ENCODE measurements around the gene PPFIA2. TPM values are rescaled to one million over a fixed set of nuclear protein-coding genes. Genes with fewer than 3 reads are reported as not detected.
A peak's percentile ranks its signal among the peaks of the same experiment; 100 is the strongest.

Gene PPFIA2
- total RNA-seq, 1 experiment from 2014 or later: not detected

- POLR2A ChIA-PET (ENCODE audit: unreplicated experiment): no interaction called here
- intact Hi-C loops (cut with micrococcal nuclease; ENCODE audit: unreplicated experiment): no loop called here
Observed at GRCh38 chr12:81502912-81503695, 256.0 kb downstream of the PPFIA2 start.

GRCh38 chr12:81500788-81501187 lies 258.4 kb downstream of the PPFIA2 start:
- H3K4me1 ChIP-seq (replicated peaks; ENCODE audit: insufficient read depth): no peaks in the 10 kb centered on the region
- H3K79me2 ChIP-seq (ENCODE audit: low read depth): no peaks in the 10 kb centered on the region
- intact Hi-C loops (cut with micrococcal nuclease; ENCODE audit: unreplicated experiment): no loop called here
- no peak overlapping the region for H3K27ac ChIP-seq
- no peaks in the 10 kb centered on the region for H3K27me3 ChIP-seq (ENCODE audit: insufficient read depth, low read depth)
- H4K20me1 ChIP-seq (ENCODE audit: insufficient read depth): no peaks in the 10 kb centered on the region
- no peaks in the 10 kb centered on the region for H3K9me2 ChIP-seq (ENCODE audit: insufficient read depth)
- no peak overlapping the region for H3K4me2 ChIP-seq
- H3F3A ChIP-seq (ENCODE audit: insufficient read depth, low read depth): no peaks in the 10 kb centered on the region
- TF ChIP-seq, protein P1, sequence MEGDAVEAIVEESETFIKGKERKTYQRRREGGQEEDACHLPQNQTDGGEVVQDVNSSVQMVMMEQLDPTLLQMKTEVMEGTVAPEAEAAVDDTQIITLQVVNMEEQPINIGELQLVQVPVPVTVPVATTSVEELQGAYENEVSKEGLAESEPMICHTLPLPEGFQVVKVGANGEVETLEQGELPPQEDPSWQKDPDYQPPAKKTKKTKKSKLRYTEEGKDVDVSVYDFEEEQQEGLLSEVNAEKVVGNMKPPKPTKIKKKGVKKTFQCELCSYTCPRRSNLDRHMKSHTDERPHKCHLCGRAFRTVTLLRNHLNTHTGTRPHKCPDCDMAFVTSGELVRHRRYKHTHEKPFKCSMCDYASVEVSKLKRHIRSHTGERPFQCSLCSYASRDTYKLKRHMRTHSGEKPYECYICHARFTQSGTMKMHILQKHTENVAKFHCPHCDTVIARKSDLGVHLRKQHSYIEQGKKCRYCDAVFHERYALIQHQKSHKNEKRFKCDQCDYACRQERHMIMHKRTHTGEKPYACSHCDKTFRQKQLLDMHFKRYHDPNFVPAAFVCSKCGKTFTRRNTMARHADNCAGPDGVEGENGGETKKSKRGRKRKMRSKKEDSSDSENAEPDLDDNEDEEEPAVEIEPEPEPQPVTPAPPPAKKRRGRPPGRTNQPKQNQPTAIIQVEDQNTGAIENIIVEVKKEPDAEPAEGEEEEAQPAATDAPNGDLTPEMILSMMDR (conservative IDR thresholded peaks at IDR 0.05): no peak
- no peak for TF ChIP-seq EZH2 (IDR thresholded peaks at IDR 0.05; ENCODE audit: low read depth)
- no peaks in the 10 kb centered on the region for H3K9me3 ChIP-seq (ENCODE audit: insufficient read depth, low read depth)
- no peaks in the 10 kb centered on the region for H3K36me3 ChIP-seq (ENCODE audit: low read depth)
- ChIA-PET POLR2A (ENCODE audit: unreplicated experiment) (no interaction called here), CTCF (no interaction called here)
- no peak for DNase-seq
- no peak overlapping the region for H2AFZ ChIP-seq
- H3K4me3 ChIP-seq: no peak overlapping the region
- no TSS peak for BruUV-seq (replicated peaks)

More at GRCh38 chr12:81502912-81503695, 256.0 kb downstream of the PPFIA2 start:
- no peak overlapping the region for H3K27ac ChIP-seq
- no TSS peak for BruUV-seq (replicated peaks)
- DNase-seq: peak in 1 of 2 experiments; percentile 48
- H3K4me2 ChIP-seq: no peak overlapping the region
- no peaks in the 10 kb centered on the region for H3K9me3 ChIP-seq (ENCODE audit: insufficient read depth, low read depth)
- H3K79me2 ChIP-seq (ENCODE audit: low read depth): no peaks in the 10 kb centered on the region
- no peaks in the 10 kb centered on the region for H3K27me3 ChIP-seq (ENCODE audit: insufficient read depth, low read depth)
- no peak overlapping the region for H2AFZ ChIP-seq
- no peaks in the 10 kb centered on the region for H3F3A ChIP-seq (ENCODE audit: insufficient read depth, low read depth)
- H3K9me2 ChIP-seq (ENCODE audit: insufficient read depth): no peaks in the 10 kb centered on the region
- CTCF ChIA-PET: no interaction called here
- H4K20me1 ChIP-seq (ENCODE audit: insufficient read depth): no peaks in the 10 kb centered on the region
- TF ChIP-seq, protein P1 (conservative IDR thresholded peaks at IDR 0.05): no peak
- TF ChIP-seq EZH2 (IDR thresholded peaks at IDR 0.05; ENCODE audit: low read depth): no peak
- no peaks in the 10 kb centered on the region for H3K4me1 ChIP-seq (replicated peaks; ENCODE audit: insufficient read depth)
- no peaks in the 10 kb centered on the region for H3K36me3 ChIP-seq (ENCODE audit: low read depth)
- H3K4me3 ChIP-seq: no peak overlapping the region

DNA sequence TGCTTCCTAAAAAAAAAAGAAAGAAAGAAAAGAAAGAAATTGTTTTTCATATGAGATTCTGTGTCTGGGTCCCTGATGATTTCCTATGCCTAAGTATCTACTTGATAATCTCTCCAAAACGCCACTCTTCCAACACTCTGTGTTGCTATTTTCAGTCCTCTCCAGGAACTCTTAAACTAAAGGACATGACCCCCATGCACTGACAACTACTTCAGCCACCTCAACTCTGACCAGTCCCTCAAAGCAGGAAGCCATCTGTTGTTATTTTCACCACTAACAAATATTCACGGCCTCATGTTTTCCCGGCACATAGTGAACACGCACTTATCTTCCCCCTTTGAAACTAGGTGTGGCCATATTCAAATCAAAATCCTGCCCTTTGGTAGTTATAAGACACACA lies 259.3 kb downstream of the PPFIA2 start:
- Histone ChIP-seq H3K4me1 (replicated peaks; ENCODE audit: insufficient read depth) (no peaks in the 10 kb centered on the region), H3K9me3 (ENCODE audit: insufficient read depth, low read depth) (no peaks in the 10 kb centered on the region), H3K36me3 (ENCODE audit: low read depth) (no peaks in the 10 kb centered on the region), H2AFZ (no peak overlapping the region), H3K9me2 (ENCODE audit: insufficient read depth) (no peaks in the 10 kb centered on the region), H3K79me2 (ENCODE audit: low read depth) (no peaks in the 10 kb centered on the region), H3K4me2 (no peak overlapping the region), H3K27ac (no peak overlapping the region), H3F3A (ENCODE audit: insufficient read depth, low read depth) (no peaks in the 10 kb centered on the region), H3K4me3 (no peak overlapping the region), H3K27me3 (ENCODE audit: insufficient read depth, low read depth) (no peaks in the 10 kb centered on the region), H4K20me1 (ENCODE audit: insufficient read depth) (no peaks in the 10 kb centered on the region)
- no TSS peak for BruUV-seq (replicated peaks)
- intact Hi-C loops (cut with micrococcal nuclease; ENCODE audit: unreplicated experiment): no loop called here
- ChIA-PET CTCF (no interaction called here), POLR2A (ENCODE audit: unreplicated experiment) (no interaction called here)
- DNase-seq: no peak
- TF ChIP-seq EZH2 (IDR thresholded peaks at IDR 0.05; ENCODE audit: low read depth): no peak
- TF ChIP-seq, protein P1 (conservative IDR thresholded peaks at IDR 0.05): no peak

All from PC-9 (cell line).